Dermis blood vessel endothelial cell (primary cell): ENCODE measurements around the gene PPP1R36. TPM values are rescaled to one million over a fixed set of nuclear protein-coding genes. Genes with fewer than 3 reads are reported as not detected.
"Not testable (repeated sequence)": the region's sequence is repeated elsewhere in the genome, so short reads cannot be mapped to it uniquely, and the experiment has no call there.

Experiments used
- DNase-seq: peaks from one replicate; pipeline ENCODE4 v3.0.0; 2010
- total RNA-seq: library from RNA; depleted of rRNA; stranded (reverse); fragments of >200 nt; gene quantifications from 2 replicates; pipeline ENCODE4 v1.2.3, GENCODE V29; 2014

PPP1R36 gene
- total RNA-seq, 1 donor from 2014 or later = 0.68 TPM

- no peak for DNase-seq
These were observed 29.1 kb upstream of the PPP1R36 start for GRCh38 chr14:64520699-64521098.

GRCh38 chr14:64522591-64523355, 27.0 kb upstream of the PPP1R36 start:
- no peak for DNase-seq

- DNase-seq = no peak
These were observed 24.4 kb upstream of the PPP1R36 start for GRCh38 chr14:64525354-64525753.

GRCh38 chr14:64531567-64531966, 18.2 kb upstream of the PPP1R36 start:
- DNase-seq = no peak

- DNase-seq = no peak
These were observed 13.1 kb upstream of the PPP1R36 start for GRCh38 chr14:64536488-64537245.

- DNase-seq = peak; percentile 99
These were observed 9.3 kb upstream of the PPP1R36 start, which contains the start of gene HSPA2 for GRCh38 chr14:64540208-64541202. Gene HSPA2, plus strand, starts transcription at chr14:64540741. Its CDS starts 109 bp downstream, at chr14:64540850.

- DNase-seq = no peak
These were observed 8.3 kb upstream of the PPP1R36 start for GRCh38 chr14:64541261-64541971.

GRCh38 chr14:64541972-64542835, 7.6 kb upstream of the PPP1R36 start:
- no peak for DNase-seq

- no peak for DNase-seq
These were observed 6.9 kb upstream of the PPP1R36 start for GRCh38 chr14:64542836-64543201.

- no peak for DNase-seq
These were observed 5.0 kb upstream of the PPP1R36 start for GRCh38 chr14:64544607-64545312.

GRCh38 chr14:64549016-64549415, 745 bp upstream of the PPP1R36 start:
- DNase-seq = no peak

GRCh38 chr14:64550621-64551333, 1.0 kb downstream of the PPP1R36 start:
- no peak for DNase-seq

GRCh38 chr14:64554556-64554955, 4.8 kb downstream of the PPP1R36 start:
- no peak for DNase-seq

GRCh38 chr14:64556526-64556925, 6.8 kb downstream of the PPP1R36 start:
- no peak for DNase-seq

- not testable (repeated sequence) for DNase-seq
These were observed 8.5 kb downstream of the PPP1R36 start for GRCh38 chr14:64558216-64558615.

GRCh38 chr14:64561631-64562030, 11.9 kb downstream of the PPP1R36 start:
- DNase-seq = no peak

- no peak for DNase-seq
These were observed 12.7 kb downstream of the PPP1R36 start for GRCh38 chr14:64562436-64562835.

GRCh38 chr14:64563696-64564095, 13.9 kb downstream of the PPP1R36 start:
- no peak for DNase-seq

- DNase-seq = peak; percentile 69
These were observed 16.9 kb downstream of the PPP1R36 start for GRCh38 chr14:64566651-64567122.
